ENCODE results near the gene DPP6. TPM values are rescaled to one million over a fixed set of nuclear protein-coding genes. Genes with fewer than 3 reads are reported as not detected.

Gene DPP6
- polyA plus RNA-seq, 1 of the 3 experiments (the other 2 are of a cell fraction) = not detected

- Histone ChIP-seq H2AFZ (ENCODE audit: low read depth) (no peak overlapping the region), H3K4me3 (ENCODE audit: low read depth in 2 of 2, low read length in 1 of 2) (no peak overlapping the region), H4K20me1 (ENCODE audit: insufficient read depth) (no peaks in the 10 kb centered on the region), H3K9me3 (peaks cover 17% of the 10 kb centered on the region; the same call in 1 of the 2 replicates), H3K27ac (ENCODE audit: low read depth in 2 of 2, low read length in 1 of 2) (no peak overlapping the region), H3K4me2 (no peak overlapping the region), H3K27me3 (ENCODE audit: insufficient read depth) (no peaks in the 10 kb centered on the region), H3K79me2 (ENCODE audit: insufficient read depth) (no peaks in the 10 kb centered on the region), H3K4me1 (ENCODE audit: control insufficient read depth in 1 of 2, insufficient read depth in 2 of 2, low read depth in 1 of 2, low read length in 1 of 2) (peaks cover 0 to 30% of the 10 kb centered on the region in 2 experiments; a peak in 2 of 4 replicates), H3K9ac (no peak overlapping the region), H3F3A (replicated peaks; ENCODE audit: insufficient read depth) (peaks cover 6% of the 10 kb centered on the region), H3K36me3 (replicated peaks in 1 of 2; ENCODE audit: control insufficient read depth in 1 of 2, insufficient read depth in 2 of 2, low read length in 1 of 2) (no peaks in the 10 kb centered on the region), H3K9me2 (no peaks in the 10 kb centered on the region)
- 22% methylated on average over 7 of the region's 7 CpGs for whole genome bisulfite sequencing (ENCODE audit: low lambda C conversion rate)
- DNase-seq = no peak
- no peak for TF ChIP-seq FOXJ3 (CRISPR knock-in tag; IDR thresholded peaks at IDR 0.05)
- no peak for TF ChIP-seq TEAD4 (IDR thresholded peaks at IDR 0.05; ENCODE audit: borderline replicate concordance, insufficient read depth)
- no peak for TF ChIP-seq EP300 (IDR thresholded peaks at IDR 0.05; ENCODE audit: borderline replicate concordance in 1 of 2, low read depth in 1 of 2, low read length in 1 of 2)
- TF ChIP-seq RXRA (IDR thresholded peaks at IDR 0.05; ENCODE audit: borderline replicate concordance, low read depth) = no peak
- no peak for TF ChIP-seq RCOR1 (IDR thresholded peaks at IDR 0.05; ENCODE audit: low read length)
- TF ChIP-seq REST (IDR thresholded peaks at IDR 0.05; ENCODE audit: low read depth, low read length) = no peak
- no peak for TF ChIP-seq CTCF (IDR thresholded peaks at IDR 0.05)
- POLR2A ChIA-PET = no interaction called here
- CTCF ChIA-PET = interaction anchor here (1.2 to 5.5 kb wide), 3 partner anchors 8 to 87 kb away, joined by 4 to 29 read pairs (median 5); no protein-coding TSS in a partner anchor
These were observed 787.9 kb downstream of the DPP6 start for GRCh38 chr7:154840086-154840485.

GRCh38 chr7:154841731-154842331 lies 789.6 kb downstream of the DPP6 start:
- Histone ChIP-seq H3K9me3 (peaks cover 10% of the 10 kb centered on the region; the same call in 1 of the 2 replicates), H3K4me3 (ENCODE audit: low read depth in 2 of 2, low read length in 1 of 2) (peak overlapping the region in 1 of 2 experiments; percentile 12; a peak in 1 of 4 replicates), H2AFZ (ENCODE audit: low read depth) (no peak overlapping the region), H3K4me1 (ENCODE audit: control insufficient read depth in 1 of 2, insufficient read depth in 2 of 2, low read depth in 1 of 2, low read length in 1 of 2) (peaks cover 0 to 30% of the 10 kb centered on the region in 2 experiments; a peak in 2 of 4 replicates), H3K4me2 (no peak overlapping the region), H3K9me2 (no peaks in the 10 kb centered on the region), H3K79me2 (ENCODE audit: insufficient read depth) (no peaks in the 10 kb centered on the region), H3K36me3 (replicated peaks in 1 of 2; ENCODE audit: control insufficient read depth in 1 of 2, insufficient read depth in 2 of 2, low read length in 1 of 2) (no peaks in the 10 kb centered on the region), H3K27me3 (ENCODE audit: insufficient read depth) (no peaks in the 10 kb centered on the region), H4K20me1 (ENCODE audit: insufficient read depth) (no peaks in the 10 kb centered on the region), H3K9ac (no peak overlapping the region), H3K27ac (ENCODE audit: low read depth in 2 of 2, low read length in 1 of 2) (peak overlapping the region in 1 of 2 experiments; percentile 98; a peak in 2 of 4 replicates), H3F3A (replicated peaks; ENCODE audit: insufficient read depth) (peaks cover 6% of the 10 kb centered on the region)
- WGBS (ENCODE audit: low lambda C conversion rate) = 5% methylated on average over 18 of the region's 18 CpGs
- ChIA-PET POLR2A (interaction anchor here (1.0 kb wide), 1 partner anchor 8 kb away, joined by 3 read pairs; no protein-coding TSS in a partner anchor), CTCF (interaction anchor here (1.2 to 5.5 kb wide), 7 partner anchors 10 to 757 kb away, joined by 3 to 29 read pairs (median 4); no protein-coding TSS in a partner anchor)
- peak; percentile 83 for DNase-seq
- TF ChIP-seq USF1 (IDR thresholded peaks at IDR 0.05; ENCODE audit: borderline replicate concordance, low read depth) (no peak), MAX (IDR thresholded peaks at IDR 0.05; ENCODE audit: low read depth) (no peak), CTCF (IDR thresholded peaks at IDR 0.05) (no peak), GATA2 (CRISPR knock-in tag; IDR thresholded peaks at IDR 0.05) (peak; percentile 95), TAF1 (IDR thresholded peaks at IDR 0.05; ENCODE audit: borderline replicate concordance, low read depth, low read length) (no peak), NRF1 (IDR thresholded peaks at IDR 0.05; ENCODE audit: low read depth, low read length) (no peak), ZBTB33 (IDR thresholded peaks at IDR 0.05; ENCODE audit: borderline replicate concordance, low read depth) (no peak), RCOR1 (IDR thresholded peaks at IDR 0.05; ENCODE audit: low read length) (peak; percentile 91)
